Esophagus muscularis mucosa (tissue), 3 donors: Measurements from ENCODE around the gene GPC5.

ENCODE experiments used
- POLR2A ChIP-seq: fragments of 450-650 bp; IDR thresholded peaks from one replicate; pipeline ENCODE4 v1.6.1; 2017; ENCODE audit warnings: antibody characterized with exemption, moderate library complexity, mild to moderate bottlenecking, low read depth
- POLR2AphosphoS5 ChIP-seq, 2 donors: sonication (generic); formaldehyde crosslinking; IDR thresholded peaks; one replicate each; pipeline ENCODE4 v1.6.1; 2017; ENCODE audit warnings: antibody characterized with exemption in 2 of 2
- TF ChIP-seq, protein P1 (sequence below), 3 experiments: fragments of 200-600 bp in 2 of 3; fragments of 450-650 bp in 1 of 3; sonication (generic) in 2 of 3; IDR thresholded peaks; one replicate each; pipeline ENCODE4 v1.5.1; 2017 to 2019; ENCODE audit warnings: antibody characterized with exemption in 3 of 3, mild to moderate bottlenecking in 2 of 3, moderate library complexity in 1 of 3

DNA sequence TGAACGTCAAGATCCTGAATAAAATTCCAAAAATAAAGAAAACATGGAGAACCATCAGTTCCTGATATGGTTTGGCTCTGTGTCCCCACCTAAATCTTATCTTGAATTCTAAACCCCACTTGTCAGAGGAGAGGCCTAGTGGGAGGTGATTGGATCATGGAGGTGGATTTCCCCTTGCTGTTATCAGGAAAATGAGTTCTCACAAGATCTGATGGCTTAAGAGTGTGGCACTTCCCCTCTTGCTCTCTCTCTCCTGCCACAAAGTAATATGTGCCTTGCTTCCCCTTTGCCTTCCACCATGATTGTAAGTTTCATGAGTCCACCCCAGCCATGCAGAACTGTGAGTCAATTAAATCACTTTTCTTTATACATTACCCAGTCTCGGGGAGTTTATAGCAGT, 827.4 kb downstream of the GPC5 start:
- TF ChIP-seq, protein P1, sequence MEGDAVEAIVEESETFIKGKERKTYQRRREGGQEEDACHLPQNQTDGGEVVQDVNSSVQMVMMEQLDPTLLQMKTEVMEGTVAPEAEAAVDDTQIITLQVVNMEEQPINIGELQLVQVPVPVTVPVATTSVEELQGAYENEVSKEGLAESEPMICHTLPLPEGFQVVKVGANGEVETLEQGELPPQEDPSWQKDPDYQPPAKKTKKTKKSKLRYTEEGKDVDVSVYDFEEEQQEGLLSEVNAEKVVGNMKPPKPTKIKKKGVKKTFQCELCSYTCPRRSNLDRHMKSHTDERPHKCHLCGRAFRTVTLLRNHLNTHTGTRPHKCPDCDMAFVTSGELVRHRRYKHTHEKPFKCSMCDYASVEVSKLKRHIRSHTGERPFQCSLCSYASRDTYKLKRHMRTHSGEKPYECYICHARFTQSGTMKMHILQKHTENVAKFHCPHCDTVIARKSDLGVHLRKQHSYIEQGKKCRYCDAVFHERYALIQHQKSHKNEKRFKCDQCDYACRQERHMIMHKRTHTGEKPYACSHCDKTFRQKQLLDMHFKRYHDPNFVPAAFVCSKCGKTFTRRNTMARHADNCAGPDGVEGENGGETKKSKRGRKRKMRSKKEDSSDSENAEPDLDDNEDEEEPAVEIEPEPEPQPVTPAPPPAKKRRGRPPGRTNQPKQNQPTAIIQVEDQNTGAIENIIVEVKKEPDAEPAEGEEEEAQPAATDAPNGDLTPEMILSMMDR (IDR thresholded peaks at IDR 0.05) = no peak
- TF ChIP-seq POLR2AphosphoS5 (IDR thresholded peaks at IDR 0.05) (no peak), POLR2A (no peak)
